HEK293 (cell line): ENCODE data around the gene WASF3.

Experiments
- CTCF ChIP-seq: fragments of 450-650 bp; formaldehyde crosslinking; IDR thresholded peaks from 2 replicates; pipeline ENCODE4 v1.5.1; 2016; ENCODE audit warnings: missing biosample characterization, missing genetic modification characterization
- GLI4 ChIP-seq: fragments of 450-650 bp; formaldehyde crosslinking; IDR thresholded peaks from 2 replicates; pipeline ENCODE4 v1.5.1; 2016; ENCODE audit warnings: missing biosample characterization, missing genetic modification characterization
- REST ChIP-seq: fragments of 450-650 bp; formaldehyde crosslinking; IDR thresholded peaks from 2 replicates; pipeline ENCODE4 v1.5.1; 2016; ENCODE audit warnings: missing biosample characterization, missing genetic modification characterization
- YY1 ChIP-seq: fragments of 450-650 bp; formaldehyde crosslinking; IDR thresholded peaks from 2 replicates; pipeline ENCODE4 v1.5.1; 2018; ENCODE audit warnings: missing biosample characterization, missing genetic modification characterization
- ZBTB1 ChIP-seq: fragments of 450-650 bp; formaldehyde crosslinking; IDR thresholded peaks from 2 replicates; pipeline ENCODE4 v1.5.1; 2016; ENCODE audit warnings: missing biosample characterization, missing genetic modification characterization
- ZNF518A ChIP-seq: fragments of 450-650 bp; formaldehyde crosslinking; conservative IDR thresholded peaks from 2 replicates; pipeline ENCODE4 v1.5.1; 2016; ENCODE audit warnings: low read depth, missing biosample characterization, missing genetic modification characterization
- ZNF555 ChIP-seq: fragments of 450-650 bp; formaldehyde crosslinking; conservative IDR thresholded peaks from 2 replicates; pipeline ENCODE4 v1.5.1; 2017; ENCODE audit warnings: missing biosample characterization, mild to moderate bottlenecking, missing genetic modification characterization, inconsistent platforms
- ZNF629 ChIP-seq: fragments of 450-650 bp; formaldehyde crosslinking; IDR thresholded peaks from 2 replicates; pipeline ENCODE4 v1.5.1; 2017; ENCODE audit warnings: missing biosample characterization, missing genetic modification characterization
- ZXDB ChIP-seq: fragments of 450-650 bp; formaldehyde crosslinking; IDR thresholded peaks from 2 replicates; pipeline ENCODE4 v1.5.1; 2016; ENCODE audit warnings: missing biosample characterization, missing genetic modification characterization
- TF ChIP-seq, protein P1 (sequence below): fragments of 450-650 bp; formaldehyde crosslinking; IDR thresholded peaks from 2 replicates; pipeline ENCODE4 v1.5.1; 2016; ENCODE audit warnings: missing biosample characterization, missing genetic modification characterization, low read depth

GRCh38 chr13:26579580-26579979 lies 22.1 kb downstream of the WASF3 start:
- TF ChIP-seq REST (tag by site-specific recombination) = no peak
- TF ChIP-seq CTCF = no peak
- TF ChIP-seq ZNF629 (tag by site-specific recombination) = no peak
- no peak for TF ChIP-seq YY1 (tag by site-specific recombination)
- TF ChIP-seq GLI4 (tag by site-specific recombination) = no peak
- no peak for TF ChIP-seq ZXDB (tag by site-specific recombination)
- TF ChIP-seq, protein P1, sequence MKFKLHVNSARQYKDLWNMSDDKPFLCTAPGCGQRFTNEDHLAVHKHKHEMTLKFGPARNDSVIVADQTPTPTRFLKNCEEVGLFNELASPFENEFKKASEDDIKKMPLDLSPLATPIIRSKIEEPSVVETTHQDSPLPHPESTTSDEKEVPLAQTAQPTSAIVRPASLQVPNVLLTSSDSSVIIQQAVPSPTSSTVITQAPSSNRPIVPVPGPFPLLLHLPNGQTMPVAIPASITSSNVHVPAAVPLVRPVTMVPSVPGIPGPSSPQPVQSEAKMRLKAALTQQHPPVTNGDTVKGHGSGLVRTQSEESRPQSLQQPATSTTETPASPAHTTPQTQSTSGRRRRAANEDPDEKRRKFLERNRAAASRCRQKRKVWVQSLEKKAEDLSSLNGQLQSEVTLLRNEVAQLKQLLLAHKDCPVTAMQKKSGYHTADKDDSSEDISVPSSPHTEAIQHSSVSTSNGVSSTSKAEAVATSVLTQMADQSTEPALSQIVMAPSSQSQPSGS (tag by site-specific recombination) = no peak
- TF ChIP-seq ZBTB1 (tag by site-specific recombination) = no peak
- no peak for TF ChIP-seq ZNF555 (tag by site-specific recombination)
- no peak for TF ChIP-seq ZNF518A (tag by site-specific recombination)
